Measurements from ENCODE around the gene FXYD5. TPM values are rescaled to one million over a fixed set of nuclear protein-coding genes. Genes with fewer than 3 reads are reported as not detected.

FXYD5 gene
- total RNA-seq, 1 donor from 2014 or later: 23.5 TPM

DNA sequence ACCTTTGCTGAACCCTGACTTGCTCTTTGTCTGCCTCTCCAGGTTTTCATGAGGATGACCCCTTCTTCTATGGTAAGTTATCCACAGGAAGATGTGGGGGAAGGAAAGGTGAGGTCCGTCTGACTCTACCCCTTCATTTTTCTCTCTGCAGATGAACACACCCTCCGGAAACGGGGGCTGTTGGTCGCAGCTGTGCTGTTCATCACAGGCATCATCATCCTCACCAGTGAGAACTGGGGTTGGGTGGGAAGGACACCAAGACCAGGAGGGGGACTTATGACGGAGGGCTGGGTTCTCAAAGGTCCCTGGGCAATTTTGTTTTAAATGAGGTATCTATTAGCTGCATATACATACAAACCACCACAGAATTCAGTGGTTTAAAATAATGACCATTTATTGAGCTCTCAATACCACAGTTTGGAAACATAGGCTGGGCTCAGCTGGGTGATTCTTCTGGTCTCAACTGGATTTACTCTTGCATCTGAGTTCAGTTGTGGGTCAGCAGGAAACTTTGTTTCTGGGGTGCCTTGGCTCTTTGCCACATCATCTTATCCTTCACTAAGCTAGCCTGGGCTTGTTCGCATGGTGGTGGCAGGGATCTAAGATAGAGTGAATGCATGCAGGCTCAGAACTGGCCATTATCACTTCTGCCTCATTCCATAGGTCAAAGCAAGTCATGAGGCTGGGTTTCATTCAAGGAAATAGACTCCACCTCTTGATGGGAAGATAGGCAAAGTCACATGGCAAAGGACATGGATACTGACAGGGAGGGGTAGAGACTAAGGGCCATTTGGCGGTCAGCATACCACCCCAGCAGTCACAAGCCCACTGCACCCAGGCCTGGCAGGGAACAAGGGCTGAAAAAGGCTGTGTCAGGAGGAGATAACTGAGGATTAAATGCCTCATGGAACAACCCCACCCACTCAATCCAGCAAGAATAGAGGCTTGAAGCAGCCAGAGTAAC lies 11.8 kb downstream of the FXYD5 start:
- DNase-seq (ENCODE audit: missing footprints): no peak
- intact Hi-C loops (cut with DNase I): no loop called here

DNA sequence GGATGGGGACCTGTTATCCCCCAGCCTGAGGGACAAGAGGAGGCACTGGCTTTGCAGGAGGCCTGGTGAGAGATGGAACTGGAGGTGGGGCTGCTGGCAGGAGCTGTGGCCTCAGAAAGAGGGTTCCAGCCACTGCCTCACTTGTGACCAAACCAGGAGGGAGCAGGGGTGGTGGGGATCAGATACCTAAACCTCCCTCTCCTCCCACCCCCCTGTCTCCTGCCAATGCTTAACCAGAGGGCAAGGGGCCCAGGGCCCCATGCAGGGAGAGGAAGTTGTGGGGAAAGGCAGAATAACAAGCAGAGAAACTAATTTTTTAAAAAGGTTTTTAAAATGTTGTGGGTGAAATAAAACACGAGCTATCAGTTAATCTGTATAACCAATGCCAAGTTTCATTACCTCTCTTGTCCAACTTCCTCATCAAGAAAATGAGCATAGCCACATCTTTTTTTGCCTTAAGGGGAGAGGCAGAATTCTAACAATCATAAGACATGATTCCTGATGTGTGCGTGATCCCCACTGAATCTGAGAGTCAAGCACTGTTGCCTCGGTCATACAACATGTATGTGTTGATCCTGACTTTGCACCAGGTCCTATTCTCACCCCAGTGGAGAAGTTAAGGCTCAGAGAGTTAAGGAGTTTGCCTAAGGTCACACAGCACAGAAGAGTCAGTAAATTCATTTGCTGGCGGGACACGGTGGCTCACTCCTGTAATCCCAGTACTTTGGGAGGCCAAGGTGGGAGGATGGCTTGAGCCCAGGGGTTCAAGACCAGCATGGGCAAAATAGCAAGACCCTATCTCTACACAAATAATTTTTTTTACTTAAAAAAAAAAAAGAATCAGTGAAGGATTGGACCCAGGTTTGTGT lies 12.9 kb downstream of the FXYD5 start:
- intact Hi-C loops (cut with DNase I): no loop called here
- DNase-seq (ENCODE audit: missing footprints): no peak
- ATAC-seq: no peak

More for the DNA sequence above, 11.8 kb downstream of the FXYD5 start:
- ATAC-seq: no peak

DNA sequence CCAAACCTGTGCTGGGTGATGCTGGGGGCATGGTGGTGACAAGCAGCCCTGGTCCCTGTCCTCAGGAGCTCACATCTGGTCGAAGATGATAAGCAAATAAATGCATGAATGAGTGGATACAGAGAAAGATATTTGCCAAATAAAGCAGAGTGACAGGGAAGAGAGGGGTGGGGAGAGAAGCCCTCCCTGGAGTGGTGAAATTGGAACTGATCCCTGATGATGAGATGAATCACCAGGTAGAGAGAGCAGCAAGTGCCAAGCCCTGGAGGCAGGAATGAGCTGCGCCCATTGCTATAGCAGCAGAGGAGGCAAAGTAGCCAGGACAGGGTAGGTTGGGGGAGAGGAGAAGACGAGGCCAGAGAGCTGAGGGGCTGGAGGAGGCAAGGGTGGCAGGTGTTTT lies 13.7 kb downstream of the FXYD5 start:
- intact Hi-C loops (cut with DNase I): no loop called here
- no peak for DNase-seq (ENCODE audit: missing footprints)
- no peak for ATAC-seq

DNA sequence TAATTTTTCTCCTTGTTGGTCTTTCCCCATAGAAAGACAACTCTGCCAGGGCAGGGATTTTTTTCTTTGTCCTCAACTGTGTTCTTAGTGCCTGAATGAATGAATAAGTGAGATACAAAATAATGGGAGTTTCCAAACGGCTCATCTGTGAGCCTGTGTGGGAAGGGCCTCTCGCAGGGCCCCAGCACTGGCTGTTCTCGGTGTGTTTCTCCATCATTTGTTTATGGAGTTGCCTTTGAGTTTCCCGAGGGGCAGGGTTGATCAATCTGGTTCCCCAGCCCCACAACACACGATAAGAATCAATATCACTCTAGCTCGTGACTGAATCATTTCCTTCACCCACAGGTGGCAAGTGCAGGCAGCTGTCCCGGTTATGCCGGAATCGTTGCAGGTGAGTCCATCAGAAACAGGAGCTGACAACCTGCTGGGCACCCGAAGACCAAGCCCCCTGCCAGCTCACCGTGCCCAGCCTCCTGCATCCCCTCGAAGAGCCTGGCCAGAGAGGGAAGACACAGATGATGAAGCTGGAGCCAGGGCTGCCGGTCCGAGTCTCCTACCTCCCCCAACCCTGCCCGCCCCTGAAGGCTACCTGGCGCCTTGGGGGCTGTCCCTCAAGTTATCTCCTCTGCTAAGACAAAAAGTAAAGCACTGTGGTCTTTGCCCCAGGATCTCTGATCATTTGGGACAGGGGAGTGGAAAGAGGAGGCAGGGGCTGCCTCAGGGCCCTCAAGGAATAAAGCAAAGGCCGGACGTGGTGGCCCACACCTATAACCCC lies 14.9 kb downstream of the FXYD5 start:
- intact Hi-C loops (cut with DNase I): no loop called here
- DNase-seq (ENCODE audit: missing footprints): no peak
- no peak for ATAC-seq

DNA sequence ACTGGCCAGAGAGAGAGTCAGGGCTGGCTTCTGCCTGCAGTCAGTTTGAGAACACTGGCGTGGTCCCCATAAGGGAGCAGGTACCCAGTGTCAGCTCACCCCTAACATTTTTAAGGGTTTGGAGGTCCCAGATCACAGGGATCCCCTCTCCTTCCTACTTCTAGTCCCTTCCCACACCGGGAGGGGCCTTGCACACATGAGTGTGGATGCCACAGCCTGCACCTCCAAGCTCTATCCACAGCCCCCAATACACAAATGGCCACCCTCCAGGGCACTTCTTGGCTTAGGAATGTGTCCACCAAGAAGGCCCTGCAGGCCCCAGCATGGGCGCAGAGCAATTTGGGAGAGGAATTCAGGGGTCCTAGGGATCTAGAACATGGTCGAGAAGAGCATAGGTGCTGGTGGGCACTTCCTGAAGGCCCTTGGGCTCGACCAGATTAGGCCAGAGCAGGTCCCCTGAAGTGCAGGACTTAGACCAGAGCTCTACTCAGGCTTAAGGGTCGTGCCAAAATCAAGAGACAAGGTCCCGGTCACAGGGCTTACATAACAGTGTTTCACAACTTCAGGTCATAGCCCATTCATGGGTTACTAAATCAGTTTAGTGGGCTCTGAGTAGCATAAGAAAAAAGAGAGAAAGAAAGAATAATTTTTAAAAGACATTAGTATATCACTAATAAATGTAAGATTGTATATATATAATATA lies 16.0 kb downstream of the FXYD5 start:
- intact Hi-C loops (cut with DNase I): no loop called here
- ATAC-seq: no peak
- no peak for DNase-seq (ENCODE audit: missing footprints)

DNA sequence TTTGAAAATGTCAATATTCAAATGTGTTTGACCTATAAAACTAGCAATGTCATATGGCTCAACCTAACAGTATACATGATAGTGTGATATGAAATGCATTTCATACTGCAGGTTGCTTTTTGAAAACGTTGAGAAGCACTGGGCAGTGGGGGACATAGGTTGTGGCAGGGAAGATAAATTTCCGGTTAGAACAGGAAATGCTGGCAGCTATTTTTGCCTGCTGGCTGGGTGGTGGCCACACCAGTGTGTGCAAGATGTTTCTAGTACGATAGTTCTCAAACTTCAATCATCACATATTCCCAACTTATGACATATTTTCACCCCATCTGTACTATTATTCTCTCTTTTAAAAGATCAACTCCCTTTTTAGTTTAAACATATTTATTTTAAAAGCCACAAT lies 17.2 kb downstream of the FXYD5 start:
- no peak for ATAC-seq
- DNase-seq (ENCODE audit: missing footprints): no peak
- intact Hi-C loops (cut with DNase I): no loop called here

DNA sequence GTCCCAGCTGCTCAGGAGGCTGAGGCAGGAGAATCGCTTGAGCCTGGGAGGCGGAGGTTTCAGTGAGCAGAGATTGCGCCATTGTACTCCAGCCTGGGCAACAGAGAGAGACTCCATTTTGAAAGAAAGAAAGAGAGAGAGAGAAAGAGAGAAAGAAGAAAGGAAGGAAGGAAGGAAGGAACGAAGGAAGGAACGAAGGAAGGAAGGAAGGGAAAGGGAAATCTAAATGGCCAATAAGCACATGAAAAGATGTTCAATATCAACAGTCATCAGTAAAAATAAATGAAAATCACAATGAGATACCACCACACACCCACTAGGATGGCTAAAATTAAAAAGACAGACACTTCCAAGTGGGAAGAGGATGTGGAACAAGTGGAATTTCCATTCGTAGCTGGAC lies 19.7 kb downstream of the FXYD5 start:
- intact Hi-C loops (cut with DNase I): no loop called here
- DNase-seq (ENCODE audit: missing footprints) (no peak), ATAC-seq (no peak)

DNA sequence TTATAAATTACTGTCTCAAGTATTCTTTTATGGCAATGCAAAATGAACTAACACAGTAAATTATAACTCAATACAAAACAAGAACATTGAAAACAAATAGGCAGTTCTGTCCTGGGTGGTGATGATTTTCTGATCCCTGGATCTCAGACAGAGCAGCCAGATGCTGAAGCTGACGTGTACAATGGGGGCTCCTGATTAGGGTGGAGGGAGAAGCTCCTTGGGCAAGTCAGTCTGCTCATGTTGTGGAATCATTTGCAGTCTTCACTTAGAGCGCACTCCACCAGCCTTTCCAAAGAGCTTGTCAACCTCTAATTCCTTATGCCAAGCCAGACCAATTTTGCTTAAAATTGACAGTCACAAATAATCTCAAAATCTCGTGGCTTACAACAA lies 21.6 kb downstream of the FXYD5 start:
- DNase-seq (ENCODE audit: missing footprints): no peak

DNA sequence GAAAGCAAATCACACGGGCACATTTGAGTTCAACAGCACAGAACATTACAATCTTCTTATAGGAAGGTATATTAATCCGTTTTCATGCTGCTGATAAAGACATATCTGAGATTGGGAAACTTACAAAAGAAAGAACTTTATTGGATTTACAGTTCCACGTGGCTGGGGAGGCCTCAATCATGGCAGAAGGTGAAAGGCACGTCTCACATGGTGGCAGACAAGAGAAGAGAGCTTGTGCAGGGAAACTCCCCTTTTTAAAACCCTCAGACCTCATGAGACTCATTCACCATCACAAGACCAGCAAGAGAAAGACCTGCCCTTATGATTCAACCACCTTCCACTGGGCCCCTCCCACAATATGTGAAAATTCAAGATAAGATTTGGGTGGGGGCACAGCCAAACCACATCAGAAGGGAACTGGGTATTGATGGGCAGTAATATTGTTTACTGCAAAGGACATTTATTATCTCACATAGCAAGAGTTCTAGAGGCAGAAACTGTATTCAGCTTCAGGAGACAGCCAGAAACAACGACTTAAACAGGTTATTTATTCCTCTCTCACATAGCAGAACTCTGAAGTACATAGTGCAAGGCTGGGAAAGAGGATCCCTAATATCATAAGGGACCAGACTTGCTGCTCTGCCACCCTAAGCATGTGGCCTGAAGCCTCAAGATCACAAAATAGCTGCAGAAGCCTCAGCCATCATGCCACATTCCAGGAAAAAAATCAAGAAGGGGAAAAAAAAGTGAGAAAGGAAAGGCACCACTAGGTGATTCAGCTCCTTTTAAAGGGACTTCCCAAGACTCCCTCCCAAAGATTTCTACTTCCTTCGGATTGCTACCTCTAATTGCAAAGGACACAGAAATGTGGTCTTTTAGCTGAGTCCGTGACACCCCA lies 23.1 kb downstream of the FXYD5 start:
- ATAC-seq: no peak
- intact Hi-C loops (cut with DNase I): no loop called here
- DNase-seq (ENCODE audit: missing footprints): no peak

More for the DNA sequence above, 21.6 kb downstream of the FXYD5 start:
- no peak for ATAC-seq
- intact Hi-C loops (cut with DNase I): no loop called here

DNA sequence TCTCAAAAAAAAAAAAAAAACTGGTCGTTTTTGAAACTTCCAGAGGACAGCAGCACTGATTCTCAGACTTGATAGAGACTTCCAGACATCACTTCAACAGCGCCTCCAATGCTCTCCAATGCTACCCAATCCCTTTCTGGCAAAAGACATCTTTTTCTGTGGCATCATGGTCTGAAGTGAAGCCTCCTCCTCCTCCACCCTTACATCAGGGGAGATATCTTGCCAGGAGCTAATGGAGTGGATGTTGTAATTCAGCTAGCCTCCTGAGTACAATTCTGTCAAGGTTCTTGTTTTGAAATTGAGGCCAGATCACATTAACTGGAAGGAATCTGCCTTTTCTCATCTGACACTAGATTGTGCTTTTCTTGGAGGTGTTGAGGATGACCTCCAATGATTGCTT lies 24.2 kb downstream of the FXYD5 start:
- intact Hi-C loops (cut with DNase I): no loop called here
- ATAC-seq (no peak), DNase-seq (ENCODE audit: missing footprints) (no peak)

DNA sequence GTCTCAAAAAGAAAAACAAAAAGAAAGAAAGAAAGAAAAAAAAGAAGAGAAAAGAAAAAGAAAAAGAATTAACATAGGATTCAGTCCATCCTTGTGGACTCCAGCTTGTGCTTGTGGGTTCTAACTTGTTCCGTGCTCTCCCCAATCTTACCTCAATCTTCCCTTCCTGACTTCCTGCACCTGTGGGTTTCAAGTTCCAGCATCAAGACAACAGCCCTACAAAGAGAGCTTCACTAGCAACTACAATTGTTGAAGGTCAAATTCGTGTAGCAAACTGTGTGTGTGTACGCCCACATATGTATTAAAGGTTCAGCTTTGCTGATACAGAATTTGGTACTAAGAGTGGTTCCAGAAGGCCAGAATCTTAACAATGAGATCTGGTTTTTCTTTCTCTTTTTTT lies 25.3 kb downstream of the FXYD5 start:
- ATAC-seq (no peak), DNase-seq (ENCODE audit: missing footprints) (no peak)
- intact Hi-C loops (cut with DNase I): no loop called here

DNA sequence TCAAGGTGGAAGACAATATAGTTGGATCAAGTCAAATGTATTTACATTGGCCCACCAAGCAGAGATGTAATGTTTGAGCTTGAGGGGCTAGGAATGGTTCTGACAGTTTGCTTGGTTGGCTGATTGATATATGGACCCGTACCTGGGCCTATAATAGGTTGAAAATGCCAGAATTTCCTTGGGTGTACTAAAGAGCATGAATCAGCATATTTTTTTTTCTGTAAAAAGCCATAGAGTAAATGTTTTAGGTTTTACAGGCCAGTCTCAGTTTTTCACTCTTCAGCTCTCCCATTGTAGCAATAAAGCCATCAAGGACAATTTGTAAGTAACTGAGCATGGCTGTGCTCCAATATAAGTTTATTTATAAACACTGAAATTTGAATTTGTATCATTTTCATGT lies 26.9 kb downstream of the FXYD5 start:
- intact Hi-C loops (cut with DNase I): no loop called here
- no peak for DNase-seq (ENCODE audit: missing footprints)
- ATAC-seq: no peak

DNA sequence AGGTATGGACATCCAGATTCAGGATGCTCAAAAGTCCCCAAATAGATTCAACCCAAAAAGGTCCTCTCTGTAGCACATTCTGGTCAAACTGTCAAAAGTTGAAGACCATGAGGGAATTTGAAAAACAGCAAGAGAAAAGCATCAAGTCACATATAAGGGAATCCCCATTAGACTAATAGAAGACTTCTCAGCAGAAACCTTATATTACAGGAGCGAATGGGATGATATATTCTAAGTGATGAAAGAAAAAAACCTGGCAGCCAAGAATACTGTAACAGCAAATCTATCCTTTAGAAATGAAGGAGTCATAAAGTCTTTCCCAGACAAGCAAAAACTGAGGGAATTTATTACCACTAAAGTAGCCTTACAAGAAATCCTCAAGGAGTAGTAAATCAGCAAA lies 29.7 kb downstream of the FXYD5 start:
- no peak for DNase-seq (ENCODE audit: missing footprints)
- intact Hi-C loops (cut with DNase I): no loop called here
- no peak for ATAC-seq

DNA sequence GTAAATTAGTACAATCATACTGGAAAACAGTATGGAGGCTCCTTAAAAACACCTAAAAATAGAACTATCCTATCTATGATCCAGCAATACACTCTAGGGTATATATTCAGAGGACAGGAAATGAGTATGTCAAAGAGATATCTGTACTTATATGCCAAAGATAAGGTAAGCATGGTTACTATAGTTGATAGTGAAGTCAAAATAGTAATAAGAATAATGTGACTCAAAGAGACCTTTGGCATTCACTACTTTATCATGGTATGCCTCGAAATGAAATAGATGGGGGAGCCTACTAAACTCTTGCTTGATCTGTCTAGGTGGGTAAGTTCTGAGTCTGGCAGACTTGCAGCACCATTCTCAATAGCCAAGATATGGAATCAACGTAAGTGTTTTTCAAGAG lies 30.3 kb downstream of the FXYD5 start:
- DNase-seq (ENCODE audit: missing footprints) (no peak), ATAC-seq (no peak)
- intact Hi-C loops (cut with DNase I): no loop called here

DNA sequence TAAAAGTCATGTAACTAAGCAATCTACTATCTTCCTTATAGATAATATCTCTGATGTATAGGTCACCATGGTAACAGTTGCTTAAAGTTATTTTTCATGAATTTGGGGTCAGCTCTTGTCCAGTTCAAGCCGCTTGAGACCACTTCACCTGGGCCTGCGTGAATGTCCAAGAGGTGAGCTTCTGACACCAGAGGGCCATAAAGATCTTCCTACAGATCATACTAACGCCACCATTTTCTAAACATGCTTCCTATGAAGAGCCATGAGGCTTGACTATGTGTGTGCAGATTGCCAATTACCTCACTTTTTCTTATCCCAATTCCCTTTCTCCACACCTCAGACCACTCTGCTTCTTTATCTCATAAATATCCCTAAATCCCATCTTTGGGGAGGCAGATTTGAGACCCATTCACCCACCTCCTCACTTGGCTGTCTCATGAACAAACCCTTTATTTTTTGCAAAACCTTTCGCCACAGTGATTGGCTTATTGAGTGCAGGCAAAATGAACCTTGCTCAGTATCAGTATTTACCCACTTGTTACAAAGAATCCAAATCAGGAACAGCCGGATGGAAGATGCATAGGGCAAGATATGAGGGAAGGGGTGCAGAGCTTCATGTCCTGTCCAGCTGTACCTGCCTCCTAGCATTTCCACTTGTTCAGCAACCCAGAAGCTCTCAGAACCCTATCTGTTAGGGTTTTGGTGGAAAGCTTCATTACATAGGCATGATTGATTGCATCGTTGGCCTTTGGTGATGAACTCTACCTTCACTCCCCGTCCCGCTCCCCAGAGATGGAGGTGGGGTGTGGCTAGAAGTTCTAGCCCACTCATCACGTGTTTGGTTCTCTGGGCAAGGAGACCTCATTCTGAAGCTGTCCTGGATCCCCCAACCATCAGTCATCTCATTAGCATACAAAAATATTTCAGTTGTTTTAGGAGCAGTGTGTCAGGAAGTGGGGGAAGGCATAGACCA lies 39.8 kb downstream of the FXYD5 start:
- no peak for DNase-seq (ENCODE audit: missing footprints)
- intact Hi-C loops (cut with DNase I): no loop called here
- ATAC-seq: no peak

DNA sequence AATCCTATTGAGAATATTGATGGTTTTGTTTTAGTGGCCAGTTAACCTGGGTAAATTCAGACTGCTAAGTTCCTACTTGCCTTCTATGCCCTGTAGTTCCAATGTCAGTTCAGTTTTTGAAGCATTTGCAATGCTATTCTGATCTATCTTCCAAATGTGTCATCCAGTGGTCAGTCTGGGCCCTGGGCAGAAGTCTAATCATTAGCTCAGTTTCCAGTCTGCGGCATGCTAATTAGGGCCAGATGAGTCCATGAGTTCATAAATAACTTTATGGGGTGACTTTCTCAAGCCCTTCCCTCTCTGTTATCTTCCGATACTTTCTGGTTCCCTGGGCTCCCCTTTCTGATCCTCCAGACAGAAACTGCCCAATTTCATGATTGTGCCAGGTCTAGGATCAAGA lies 41.3 kb downstream of the FXYD5 start:
- ATAC-seq: no peak
- intact Hi-C loops (cut with DNase I): no loop called here
- no peak for DNase-seq (ENCODE audit: missing footprints)

Data from Right ventricle myocardium inferior (tissue), 1 donor.